Measurements from ENCODE around the gene EPS8L2. TPM values are rescaled to one million over a fixed set of nuclear protein-coding genes. Genes with fewer than 3 reads are reported as not detected.

EPS8L2 gene
- total and polyA plus RNA-seq, 2 of the 13 experiments (the other 11 are each of a cell fraction or from before 2014, with no cell fraction given): 89.3 to 416 TPM

DNA sequence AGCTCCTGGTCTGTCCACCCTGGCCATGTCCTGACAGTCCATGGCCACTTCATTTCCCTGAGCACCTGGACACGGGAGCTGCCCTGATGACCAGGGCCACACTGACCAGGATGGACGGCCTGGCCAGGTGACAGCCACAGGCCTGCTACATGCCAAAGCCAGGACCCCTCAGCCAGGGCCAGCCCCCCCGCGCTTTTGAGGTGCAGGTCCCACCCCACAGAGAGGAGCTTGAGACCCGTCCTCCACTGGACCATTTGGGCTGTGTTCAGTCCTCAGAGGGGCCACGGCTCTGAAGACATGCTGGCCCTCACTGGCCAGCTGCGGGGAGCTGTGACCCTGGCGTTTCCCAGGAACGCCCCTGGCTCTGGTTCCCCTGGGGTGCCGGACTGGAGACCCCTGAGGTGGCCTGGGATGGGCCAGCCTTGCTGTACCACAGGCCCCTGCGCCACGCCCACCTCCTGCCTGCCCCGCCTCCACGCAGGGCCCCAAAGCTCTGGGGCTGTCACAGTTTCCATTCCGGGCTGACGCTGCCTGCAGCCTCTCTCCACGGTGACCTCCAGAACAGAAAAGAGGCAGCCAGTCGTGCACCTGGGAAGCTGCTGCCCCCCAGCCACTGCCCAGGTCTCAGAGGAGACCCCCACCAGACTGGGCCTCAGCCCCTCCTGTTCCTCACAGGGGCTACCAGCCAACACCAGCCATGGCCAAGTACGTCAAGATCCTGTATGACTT, 18.2 kb downstream of the EPS8L2 start (continued):
- TF ChIP-seq AGO2 (optimal IDR thresholded peaks at IDR 0.05; ENCODE audit: low read depth, low read length) (peak; percentile 82), ZNF354B (CRISPR knock-in tag; IDR thresholded peaks at IDR 0.05) (no peak)

DNA sequence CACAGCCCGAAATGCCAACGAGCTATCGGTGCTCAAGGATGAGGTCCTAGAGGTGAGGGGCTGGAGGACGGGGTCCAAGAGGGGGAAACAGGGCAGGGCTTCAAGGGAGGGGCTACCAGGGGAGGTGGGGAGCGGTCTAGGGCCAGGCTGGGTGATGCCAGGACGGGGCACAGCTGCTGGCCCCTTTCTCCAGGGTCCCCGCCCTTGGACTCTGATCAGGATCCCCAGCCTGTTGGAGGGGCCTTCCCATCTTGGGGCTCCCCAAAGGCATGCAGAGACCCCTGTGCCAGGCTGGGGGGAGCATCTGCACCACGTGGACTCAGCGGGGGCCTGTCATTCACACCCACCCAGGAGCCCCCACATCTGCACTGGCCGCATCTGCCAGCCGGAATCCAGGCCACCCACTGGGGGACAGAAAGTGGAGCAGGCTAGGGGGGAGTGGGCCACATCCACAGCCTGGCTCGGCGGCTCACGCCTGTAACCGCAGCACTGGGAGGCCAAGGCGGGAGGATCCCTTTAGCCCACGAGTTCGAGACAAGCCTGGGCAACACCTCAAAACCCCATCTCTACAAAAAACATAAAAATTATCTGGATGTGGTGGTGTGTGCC, 18.9 kb downstream of the EPS8L2 start:
- no peaks in the 10 kb centered on the region for H3K79me2 ChIP-seq (ENCODE audit: insufficient read depth, low read length)
- in situ Hi-C loops (cut with HindIII; ENCODE audit: extremely low pct_ligation_motif_present, low pct_unique_long_range_greater_than_20kb) (loop anchor here (5.0 kb wide), 1 partner anchor 68 kb away; no protein-coding TSS in a partner anchor), intact Hi-C loops (cut with micrococcal nuclease; ENCODE audit: unreplicated experiment) (no loop called here)
- no peak overlapping the region for H2AFZ ChIP-seq (ENCODE audit: low read length)
- POLR2A ChIA-PET: interaction anchor here (1.5 to 12.6 kb wide), 3 partner anchors 12 to 28 kb away, joined by 3 to 203 read pairs (median 61); partner anchors contain the start of genes DEAF1, EPS8L2 and TMEM80
- FAIRE-seq (no peak), DNase-seq (ENCODE audit: low spot score) (no peak), ATAC-seq (no peak)
- H3K9ac ChIP-seq (ENCODE audit: insufficient read depth, low read depth, low read length): no peak overlapping the region
- WGBS (ENCODE audit: low lambda C conversion rate): 98% methylated on average over 12 of the region's 18 CpGs
- no peak for TF ChIP-seq TSC22D2 (CRISPR knock-in tag; IDR thresholded peaks at IDR 0.05; ENCODE audit: borderline replicate concordance)
- no peak for TF ChIP-seq NKX3-1 (CRISPR knock-in tag; IDR thresholded peaks at IDR 0.05)
- TF ChIP-seq AGO2 (optimal IDR thresholded peaks at IDR 0.05; ENCODE audit: low read depth, low read length): peak; percentile 43
- 0 out of 4 replicates have a peak, but pooled peaks of 1 of the 2 experiments have one; percentile 12 for TF ChIP-seq POLR2A (IDR thresholded peaks at IDR 0.05; ENCODE audit: insufficient read depth in 1 of 2, low read depth in 2 of 2, low read length in 2 of 2)
- 0 out of 2 replicates have a peak, but pooled peaks have one; percentile 55 for TF ChIP-seq PCBP1 (IDR thresholded peaks at IDR 0.05; ENCODE audit: borderline replicate concordance, low read depth, low read length)
- TF ChIP-seq GLI4 (CRISPR knock-in tag; IDR thresholded peaks at IDR 0.05; ENCODE audit: borderline replicate concordance): no peak
- TF ChIP-seq ZNF644 (CRISPR knock-in tag; IDR thresholded peaks at IDR 0.05; ENCODE audit: low read depth): no peak
- CTCF ChIA-PET (ENCODE audit: low intra/inter-chr PET ratio, low total read pairs): no interaction called here
- H3K27ac ChIP-seq (ENCODE audit: extremely low read length, insufficient read depth, low read length): no peak overlapping the region
- H3K4me2 ChIP-seq (ENCODE audit: low read depth, low read length): no peak overlapping the region
- peaks cover 34% of the 10 kb centered on the region for H3K4me1 ChIP-seq (ENCODE audit: insufficient read depth, low read length)
- no peaks in the 10 kb centered on the region for H3K27me3 ChIP-seq (ENCODE audit: control insufficient read depth in 1 of 2, insufficient read depth in 2 of 2, low read length in 2 of 2)
- H3K36me3 ChIP-seq (replicated peaks in 1 of 2; ENCODE audit: control insufficient read depth in 1 of 2, insufficient read depth in 2 of 2, low read length in 2 of 2): peaks cover 22 to 44% of the 10 kb centered on the region in 2 experiments
- H3K9me3 ChIP-seq (ENCODE audit: low read length): no peaks in the 10 kb centered on the region
- no TSS peak for BruUV-seq (replicated peaks)
- H3K4me3 ChIP-seq (replicated peaks in 1 of 3; ENCODE audit: insufficient read depth in 1 of 3, low read depth in 2 of 3, low read length in 3 of 3): no peak overlapping the region
- H4K20me1 ChIP-seq (ENCODE audit: insufficient read depth, low read length): peaks cover 7% of the 10 kb centered on the region; the same call in 1 of the 2 replicates

Measured in HepG2 (cell line).